T-cell (primary cell): Measurements from ENCODE around the gene MMAB. TPM values are rescaled to one million over a fixed set of nuclear protein-coding genes. Genes with fewer than 3 reads are reported as not detected.
A peak's percentile ranks its signal among the peaks of the same experiment; 100 is the strongest.

Source experiments
- ATAC-seq, 4 experiments: fragments of 200-7000 bp in 3 of 4; fragments of 150-1000 bp in 1 of 4; cut with Tn5 transposase; replicated peaks in 1 of 4; 1 replicate in 3 of 4; 2 replicates in 1 of 4; pipeline ENCODE4 v1.10.0; 2021; ENCODE audit warnings: moderate library complexity in 3 of 4, mild to moderate bottlenecking in 2 of 4, moderate number of reproducible peaks in 1 of 4
- CTCF ChIA-PET, 2 donors: fragments of 300-600 bp; sonication (Branson Sonifier 250); formaldehyde crosslinking; loops; one replicate each; lab custom pipeline; 2022; ENCODE audit warnings: antibody characterized with exemption in 2 of 2; lab: Charles Lee
- POLR2A ChIA-PET, 2 donors: fragments of 300-600 bp; sonication (Branson Sonifier 250); formaldehyde crosslinking; loops; one replicate each; lab custom pipeline; 2022; ENCODE audit warnings: antibody characterized with exemption in 2 of 2; lab: Charles Lee
- DNase-seq, 35 experiments: peaks; one replicate each; pipeline versions ENCODE4 v3.0.0 to v3.0.0-alpha.2; 2013 to 2023
- H3K27ac ChIP-seq: one replicate; pipeline ENCODE4 v1.5.1; 2013; ENCODE audit warnings: low read length
- H3K27me3 ChIP-seq, 2 experiments: replicated peaks in 1 of 2; 1 replicate in 1 of 2; 2 replicates in 1 of 2; pipeline versions ENCODE4 v1.6.1 to v1.7.0; 2013; ENCODE audit warnings: low read length in 1 of 2, mixed read lengths in 1 of 2; ENCODE audit not compliant: control insufficient read depth in 2 of 2, insufficient read depth in 2 of 2; ENCODE audit errors: extremely low read depth in 1 of 2
- H3K36me3 ChIP-seq, 2 donors: 1 replicate in 1 of 2; 2 replicates in 1 of 2; pipeline versions ENCODE4 v1.6.1 to v1.7.0; 2013; ENCODE audit warnings: low read length in 1 of 2; ENCODE audit not compliant: control insufficient read depth in 2 of 2, insufficient read depth in 1 of 2; ENCODE audit errors: extremely low read depth in 1 of 2
- H3K4me1 ChIP-seq, 2 experiments: 1 replicate in 1 of 2; 2 replicates in 1 of 2; pipeline versions ENCODE4 v1.6.1 to v1.7.0; 2013; ENCODE audit warnings: low read length in 2 of 2, mixed read lengths in 1 of 2; ENCODE audit not compliant: insufficient read depth in 2 of 2, control insufficient read depth in 1 of 2; ENCODE audit errors: extremely low read depth in 1 of 2
- H3K4me3 ChIP-seq, 2 donors: 1 replicate in 1 of 2; 2 replicates in 1 of 2; pipeline versions ENCODE4 v1.5.1 to v1.7.0; 2013; ENCODE audit warnings: mild to moderate bottlenecking in 2 of 2, low read length in 1 of 2, moderate library complexity in 1 of 2; ENCODE audit not compliant: control insufficient read depth in 1 of 2; ENCODE audit errors: extremely low read depth in 1 of 2
- H3K9me3 ChIP-seq: 2 replicates; pipeline ENCODE4 v1.7.0; 2013
- H3K27ac Mint-ChIP-seq, 2 donors: one replicate each; pipeline ENCODE4 v1.8.0; 2020 to 2021; ENCODE audit warnings: mild to moderate bottlenecking in 2 of 2, mixed read lengths in 2 of 2
- H3K27me3 Mint-ChIP-seq, 2 donors: one replicate each; pipeline ENCODE4 v1.8.0; 2021 to 2022; ENCODE audit warnings: mixed read lengths in 2 of 2
- H3K36me3 Mint-ChIP-seq: one replicate; pipeline ENCODE4 v1.8.0; 2021; ENCODE audit warnings: mixed read lengths
- H3K4me1 Mint-ChIP-seq, 3 donors: one replicate each; pipeline ENCODE4 v1.8.0; 2020 to 2022; ENCODE audit warnings: mixed read lengths in 3 of 3, mild to moderate bottlenecking in 1 of 3
- H3K4me3 Mint-ChIP-seq, 3 donors: one replicate each; pipeline ENCODE4 v1.8.0; 2020 to 2022; ENCODE audit warnings: mild to moderate bottlenecking in 3 of 3, mixed read lengths in 3 of 3, moderate library complexity in 3 of 3
- H3K9me3 Mint-ChIP-seq, 3 donors: one replicate each; pipeline ENCODE4 v1.8.0; 2020 to 2022; ENCODE audit warnings: mixed read lengths in 3 of 3
- WGBS: methylation state at CpG from one replicate; pipeline ENCODE4 v1.1.5; 2013; ENCODE audit warnings: missing lambda C conversion rate; ENCODE audit not compliant: insufficient coverage; 5-methylcytosine and 5-hydroxymethylcytosine counted together
- total RNA-seq, 35 experiments: library from RNA in 6 of 35; stranded (reverse) in 6 of 35; fragments of 120-200 nt in 1 of 35; gene quantifications; one replicate each; pipeline versions ENCODE4 v1.2.1 to v1.2.4 and lab custom pipeline; 2013 to 2026

The MMAB gene
- total RNA-seq = 10 to 100 TPM; 11.4 to 23.2 (median 15.2) TPM
- 15.6 TPM for total RNA-seq (2013)
- total RNA-seq (lab: John Stamatoyannopoulos, UW) = 11.5 to 35.5 (median 15.4) reads per million in 29 experiments

DNA sequence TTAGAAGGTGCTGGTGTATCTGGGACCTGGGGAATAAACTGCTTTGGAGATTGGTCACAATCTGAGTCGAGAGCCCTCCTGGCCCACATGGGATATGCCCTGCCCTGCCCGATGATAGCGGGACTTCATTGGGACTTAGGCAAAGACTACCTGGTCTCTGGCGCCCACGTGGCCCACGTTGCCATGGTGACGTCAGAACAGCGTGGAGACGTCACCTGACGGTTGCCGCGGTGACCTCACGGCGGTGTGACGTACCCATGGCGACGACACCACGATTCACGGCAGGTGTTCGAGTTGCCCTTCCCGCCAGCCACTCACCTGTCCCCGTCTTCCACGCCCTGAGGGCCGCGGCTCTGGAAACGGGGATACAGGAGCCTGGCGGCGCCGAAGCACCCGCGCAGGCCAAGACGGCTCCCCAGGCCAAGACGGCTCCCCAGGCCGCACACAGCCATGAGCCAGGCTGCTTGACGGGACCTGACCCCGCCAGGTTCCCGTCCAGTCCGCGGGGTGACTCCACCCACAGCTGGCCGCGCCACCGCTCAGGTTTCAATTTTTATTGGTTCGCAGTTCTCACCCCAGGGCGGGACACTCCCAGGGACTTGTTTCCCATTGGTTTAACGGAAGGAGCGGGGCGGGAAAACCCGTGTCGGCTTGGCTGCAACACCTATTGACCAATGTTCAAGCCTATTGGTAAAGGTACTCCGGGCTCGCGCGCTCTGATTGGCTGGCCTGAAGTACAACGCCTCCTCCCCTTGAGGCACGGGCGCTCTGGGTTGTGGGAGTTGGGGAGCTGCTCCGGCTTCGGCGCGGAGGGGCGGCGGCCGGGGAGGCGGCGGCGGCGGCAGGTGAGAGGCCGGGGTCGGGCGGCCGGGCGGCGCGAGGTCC lies at the start of gene MMAB, which contains the start of gene MVK:
TSS of gene MMAB (minus strand) at position 476 of the 885 bp plus-strand sequence. CDS start at position 452, 24 bp downstream.
TSS of gene MVK (plus strand) at position 766 of the 885 bp plus-strand sequence. CDS start 1,029 bp downstream, outside the sequence.
- Mint-ChIP-seq H3K27me3 (no peaks in the 10 kb centered on the region), H3K4me3 (peak within 1 kb of the TSS; percentile 85 to 88 (median 86)), H3K27ac (peak within 1 kb of the TSS; percentile 77 to 91), H3K4me1 (peaks cover 28 to 31% (median 30%) of the 10 kb centered on the region in 3 donors), H3K36me3 (peaks cover 14% of the 10 kb centered on the region), H3K9me3 (no peaks in the 10 kb centered on the region)
- ATAC-seq (peak; percentile 92 to 97 (median 96)), DNase-seq (peak; percentile 94 to 99 (median 99))
- H3K27me3 ChIP-seq = no peaks in the 10 kb centered on the region
- H3K9me3 ChIP-seq = no peaks in the 10 kb centered on the region
- WGBS = under 1% methylated on average over 74 of the region's 74 CpGs
- H3K4me3 ChIP-seq = peak within 1 kb of the TSS; percentile 67 to 86
- peaks cover 7 to 21% of the 10 kb centered on the region in 2 experiments for H3K4me1 ChIP-seq
- peak within 1 kb of the TSS; percentile 92 for H3K27ac ChIP-seq
- CTCF ChIA-PET = interaction anchor here (0.6 to 0.9 kb wide), 6 partner anchors 24 to 689 kb away, joined by 3 to 6 read pairs (median 4); no protein-coding TSS in a partner anchor
- H3K36me3 ChIP-seq = peaks cover 7 to 24% of the 10 kb centered on the region in 2 donors
- POLR2A ChIA-PET = interaction anchor here in 1 of 2 donors (0.6 to 0.7 kb wide), 2 partner anchors 435 to 1872 kb away, joined by 3 to 5 read pairs; no protein-coding TSS in a partner anchor

GRCh38 chr12:109621901-109622364 lies 48.6 kb upstream of the MMAB start:
- POLR2A ChIA-PET = no interaction called here
- no peak overlapping the region for H3K4me3 ChIP-seq
- H3K36me3 ChIP-seq = no peaks in the 10 kb centered on the region
- H3K9me3 ChIP-seq = no peaks in the 10 kb centered on the region
- CTCF ChIA-PET = no interaction called here
- DNase-seq = no peak
- H3K4me3 Mint-ChIP-seq = no peak overlapping the region
- no peak overlapping the region for H3K27ac Mint-ChIP-seq
- H3K4me1 ChIP-seq = no peaks in the 10 kb centered on the region
- peaks cover 0 to 44% of the 10 kb centered on the region in 2 experiments for H3K27me3 ChIP-seq
- H3K36me3 Mint-ChIP-seq = no peaks in the 10 kb centered on the region
- no peak overlapping the region for H3K27ac ChIP-seq
- H3K27me3 Mint-ChIP-seq = peaks cover 12 to 32% of the 10 kb centered on the region in 2 donors
- no peak for ATAC-seq
- peaks cover 2 to 7% (median 6%) of the 10 kb centered on the region in 3 donors for H3K4me1 Mint-ChIP-seq
- H3K9me3 Mint-ChIP-seq = no peaks in the 10 kb centered on the region
- WGBS = 25% methylated on average over 15 of the region's 22 CpGs

GRCh38 chr12:109621211-109621694 lies 47.9 kb upstream of the MMAB start:
- H3K27me3 Mint-ChIP-seq = peaks cover 13 to 31% of the 10 kb centered on the region in 2 donors
- POLR2A ChIA-PET = no interaction called here

GRCh38 chr12:109619002-109619604 lies 45.8 kb upstream of the MMAB start:
- POLR2A ChIA-PET = no interaction called here

More at GRCh38 chr12:109621211-109621694, 47.9 kb upstream of the MMAB start:
- no peak overlapping the region for H3K27ac ChIP-seq
- H3K4me1 Mint-ChIP-seq = peaks cover 2 to 7% (median 6%) of the 10 kb centered on the region in 3 donors
- H3K27ac Mint-ChIP-seq = no peak overlapping the region
- CTCF ChIA-PET = interaction anchor here in 1 of 2 donors (0.5 kb wide), 1 partner anchor 13 kb away, joined by 4 read pairs; no protein-coding TSS in a partner anchor
- DNase-seq (no peak), ATAC-seq (no peak)
- no peaks in the 10 kb centered on the region for H3K9me3 Mint-ChIP-seq
- peaks cover 0 to 43% of the 10 kb centered on the region in 2 experiments for H3K27me3 ChIP-seq
- no peaks in the 10 kb centered on the region for H3K4me1 ChIP-seq
- H3K36me3 ChIP-seq = no peaks in the 10 kb centered on the region
- no peaks in the 10 kb centered on the region for H3K9me3 ChIP-seq
- no CpG with 5 or more reads among the region's 1 CpG for WGBS
- H3K36me3 Mint-ChIP-seq = no peaks in the 10 kb centered on the region
- no peak overlapping the region for H3K4me3 ChIP-seq
- H3K4me3 Mint-ChIP-seq = no peak overlapping the region

GRCh38 chr12:109618082-109618481 lies 44.8 kb upstream of the MMAB start:
- H3K36me3 Mint-ChIP-seq = no peaks in the 10 kb centered on the region
- Histone ChIP-seq H3K4me3 (no peak overlapping the region), H3K4me1 (no peaks in the 10 kb centered on the region), H3K9me3 (no peaks in the 10 kb centered on the region), H3K27ac (no peak overlapping the region), H3K36me3 (no peaks in the 10 kb centered on the region), H3K27me3 (peaks cover 0 to 47% of the 10 kb centered on the region in 2 experiments)
- POLR2A ChIA-PET = no interaction called here
- H3K27me3 Mint-ChIP-seq = peaks cover 15 to 44% of the 10 kb centered on the region in 2 donors
- no peak for ATAC-seq
- H3K4me3 Mint-ChIP-seq = no peak overlapping the region
- no peak for DNase-seq
- H3K9me3 Mint-ChIP-seq = no peaks in the 10 kb centered on the region
- peaks cover 2 to 7% (median 6%) of the 10 kb centered on the region in 3 donors for H3K4me1 Mint-ChIP-seq
- WGBS = 79% methylated on average over 2 of the region's 5 CpGs
- no peak overlapping the region for H3K27ac Mint-ChIP-seq
- CTCF ChIA-PET = no interaction called here

More at GRCh38 chr12:109619002-109619604, 45.8 kb upstream of the MMAB start:
- H3K36me3 Mint-ChIP-seq = no peaks in the 10 kb centered on the region
- no peaks in the 10 kb centered on the region for H3K36me3 ChIP-seq
- H3K4me1 ChIP-seq = no peaks in the 10 kb centered on the region
- H3K27ac ChIP-seq = no peak overlapping the region
- no peak overlapping the region for H3K4me3 ChIP-seq
- H3K27ac Mint-ChIP-seq = no peak overlapping the region
- whole genome bisulfite sequencing = 91% methylated on average over 8 of the region's 8 CpGs
- no peaks in the 10 kb centered on the region for H3K9me3 Mint-ChIP-seq
- no peak for DNase-seq
- H3K4me3 Mint-ChIP-seq = no peak overlapping the region
- ATAC-seq = no peak
- CTCF ChIA-PET = no interaction called here
- H3K4me1 Mint-ChIP-seq = peaks cover 2 to 7% (median 6%) of the 10 kb centered on the region in 3 donors
- H3K27me3 ChIP-seq = peaks cover 0 to 46% of the 10 kb centered on the region in 2 experiments
- no peaks in the 10 kb centered on the region for H3K9me3 ChIP-seq
- H3K27me3 Mint-ChIP-seq = peaks cover 15 to 34% of the 10 kb centered on the region in 2 donors

GRCh38 chr12:109617491-109617890 lies 44.2 kb upstream of the MMAB start:
- no peak overlapping the region for H3K27ac Mint-ChIP-seq
- ATAC-seq = no peak
- 82% methylated on average over 6 of the region's 10 CpGs for WGBS
- DNase-seq = no peak
- H3K9me3 Mint-ChIP-seq = no peaks in the 10 kb centered on the region
- ChIA-PET CTCF (no interaction called here), POLR2A (no interaction called here)
- Histone ChIP-seq H3K36me3 (no peaks in the 10 kb centered on the region), H3K27ac (no peak overlapping the region), H3K27me3 (peaks cover 0 to 51% of the 10 kb centered on the region in 2 experiments), H3K4me3 (no peak overlapping the region), H3K4me1 (no peaks in the 10 kb centered on the region), H3K9me3 (no peaks in the 10 kb centered on the region)
- peaks cover 15 to 44% of the 10 kb centered on the region in 2 donors for H3K27me3 Mint-ChIP-seq
- peaks cover 2 to 7% (median 6%) of the 10 kb centered on the region in 3 donors for H3K4me1 Mint-ChIP-seq
- H3K4me3 Mint-ChIP-seq = no peak overlapping the region
- H3K36me3 Mint-ChIP-seq = no peaks in the 10 kb centered on the region
